DMS153 (cell line): ENCODE data around the gene SATB2.
A peak's percentile ranks its signal among the peaks of the same experiment; 100 is the strongest.

Experiments used
- DNase-seq: peaks from one replicate; lab custom pipeline; 2025; lab: John Stamatoyannopoulos, UW

The SATB2 gene

GRCh38 chr2:199457147-199458008, at the start of gene SATB2:
Gene SATB2 (minus strand): TSS chr2:199457939. CDS start chr2:199456037, 1,902 bp downstream.
- peak; percentile 43 for DNase-seq

GRCh38 chr2:199505755-199506403, 48.1 kb upstream of the SATB2 start:
- DNase-seq = no peak

- DNase-seq = no peak
Measured at GRCh38 chr2:199503148-199503547, 45.4 kb upstream of the SATB2 start.

GRCh38 chr2:199499005-199499404, 41.3 kb upstream of the SATB2 start:
- DNase-seq = no peak

- DNase-seq = no peak
Measured at GRCh38 chr2:199495147-199495546, 37.4 kb upstream of the SATB2 start.

- no peak for DNase-seq
Measured at GRCh38 chr2:199490049-199490448, 32.3 kb upstream of the SATB2 start.

GRCh38 chr2:199488772-199489400, 31.1 kb upstream of the SATB2 start:
- peak; percentile 18 for DNase-seq

- no peak for DNase-seq
Measured at GRCh38 chr2:199485732-199486335, 28.1 kb upstream of the SATB2 start.

- DNase-seq = no peak
Measured at GRCh38 chr2:199484927-199485326, 27.2 kb upstream of the SATB2 start.

- DNase-seq = no peak
Measured at GRCh38 chr2:199480966-199481365, 23.2 kb upstream of the SATB2 start.

GRCh38 chr2:199477277-199477834, 19.6 kb upstream of the SATB2 start:
- DNase-seq = no peak

- peak; percentile 33 for DNase-seq
Measured at GRCh38 chr2:199471443-199472057, 13.8 kb upstream of the SATB2 start.

- no peak for DNase-seq
Measured at GRCh38 chr2:199470672-199471442, 13.1 kb upstream of the SATB2 start.

GRCh38 chr2:199470361-199470671, 12.6 kb upstream of the SATB2 start:
- DNase-seq = no peak

- no peak for DNase-seq
Measured at GRCh38 chr2:199469514-199470360, 12.0 kb upstream of the SATB2 start.

- no peak for DNase-seq
Measured at GRCh38 chr2:199468561-199469513, 11.1 kb upstream of the SATB2 start.

GRCh38 chr2:199467066-199467822, 9.5 kb upstream of the SATB2 start:
- DNase-seq = no peak

GRCh38 chr2:199466692-199467065, 8.9 kb upstream of the SATB2 start:
- no peak for DNase-seq
